Ascending aorta (tissue), 2 donors: Measurements from ENCODE around the gene MCFD2. TPM values are rescaled to one million over a fixed set of nuclear protein-coding genes. Genes with fewer than 3 reads are reported as not detected.

Experiments
- DNase-seq, 2 donors: peaks; one replicate each; pipeline ENCODE4 v3.0.0-alpha.2; 2019; ENCODE audit warnings: low spot score in 2 of 2
- H3K27ac ChIP-seq, 2 donors: fragments of 200-600 bp; sonication (generic); one replicate each; pipeline ENCODE4 v1.5.1; 2016 to 2017; ENCODE audit warnings: mild to moderate bottlenecking in 1 of 2
- H3K27me3 ChIP-seq: fragments of 200-600 bp; sonication (generic); one replicate; pipeline ENCODE4 v1.5.1; 2017
- H3K36me3 ChIP-seq, 2 donors: fragments of 200-600 bp; sonication (generic); one replicate each; pipeline ENCODE4 v1.5.1; 2016
- H3K4me1 ChIP-seq, 2 donors: fragments of 200-600 bp; sonication (generic); one replicate each; pipeline ENCODE4 v1.5.1; 2016 to 2017; ENCODE audit warnings: mild to moderate bottlenecking in 1 of 2
- H3K4me3 ChIP-seq, 2 donors: fragments of 200-600 bp; sonication (generic); one replicate each; pipeline ENCODE4 v1.5.1; 2016 to 2017; ENCODE audit warnings: mild to moderate bottlenecking in 1 of 2
- H3K9me3 ChIP-seq, 2 donors: fragments of 200-600 bp; sonication (generic); one replicate each; pipeline ENCODE4 v1.5.1; 2016
- intact Hi-C: fragments of 100-400 bp; cut with DNase I; formaldehyde crosslinking; loops from one replicate; pipeline ENCODE4 v1.15.1; 2023
- total RNA-seq: library from RNA; depleted of rRNA; stranded (reverse); fragments of >200 nt; gene quantifications from one replicate; pipeline ENCODE4 v1.1.0, GENCODE V29; 2016
- TF ChIP-seq, protein P1 (sequence below), 3 experiments: fragments of 200-600 bp in 2 of 3; fragments of 450-650 bp in 1 of 3; sonication (generic) in 2 of 3; IDR thresholded peaks; one replicate each; pipeline ENCODE4 v1.5.1; 2016 to 2019; ENCODE audit warnings: antibody characterized with exemption in 3 of 3, mild to moderate bottlenecking in 1 of 3, moderate library complexity in 1 of 3

Gene MCFD2
- total RNA-seq, 1 donor from 2014 or later = 171 TPM

DNA sequence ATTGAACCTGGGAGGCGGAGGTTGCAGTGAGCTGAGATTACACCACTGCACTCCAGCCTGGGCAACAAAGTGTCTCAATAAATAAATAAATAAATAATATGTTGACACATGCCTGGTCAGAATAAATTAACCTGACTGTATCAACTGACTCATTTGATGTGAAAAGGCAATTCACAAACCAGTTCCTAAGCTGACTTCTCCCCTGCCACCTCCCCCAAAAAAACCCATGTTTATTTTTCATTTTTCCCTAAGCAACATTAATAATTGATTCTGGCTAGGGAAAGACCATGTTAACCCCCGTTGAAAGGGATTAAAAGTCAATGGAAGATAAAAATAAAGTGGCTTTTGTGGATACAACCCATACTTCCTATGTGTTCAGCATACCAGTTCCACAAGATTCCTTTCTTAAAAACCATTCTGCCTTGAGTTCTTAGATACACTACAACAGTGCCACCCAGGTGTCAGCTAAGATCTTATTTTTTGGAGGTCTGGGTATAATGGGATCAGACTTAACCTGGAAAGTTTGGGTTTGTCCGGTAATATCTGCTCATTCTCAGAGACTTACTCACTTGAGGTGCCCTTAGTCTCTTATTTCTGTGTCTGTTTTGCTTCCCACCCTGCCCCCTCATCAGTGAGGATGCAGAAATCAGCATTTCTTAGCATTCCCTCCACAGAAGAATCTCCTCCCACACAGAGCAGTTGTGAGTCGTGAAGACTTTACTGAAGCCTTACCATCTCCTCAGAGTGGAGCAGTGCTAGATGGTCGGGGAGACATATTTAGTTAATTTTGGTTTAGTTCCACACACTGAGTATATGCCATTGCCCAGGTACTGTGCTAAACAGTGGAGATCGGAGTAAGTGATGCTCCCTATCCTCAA, 10.1 kb upstream of the MCFD2 start:
- no peak overlapping the region for H3K4me3 ChIP-seq
- H3K27ac ChIP-seq = no peak overlapping the region
- no peaks in the 10 kb centered on the region for H3K36me3 ChIP-seq
- no peaks in the 10 kb centered on the region for H3K27me3 ChIP-seq
- H3K4me1 ChIP-seq = no peaks in the 10 kb centered on the region
- TF ChIP-seq, protein P1, sequence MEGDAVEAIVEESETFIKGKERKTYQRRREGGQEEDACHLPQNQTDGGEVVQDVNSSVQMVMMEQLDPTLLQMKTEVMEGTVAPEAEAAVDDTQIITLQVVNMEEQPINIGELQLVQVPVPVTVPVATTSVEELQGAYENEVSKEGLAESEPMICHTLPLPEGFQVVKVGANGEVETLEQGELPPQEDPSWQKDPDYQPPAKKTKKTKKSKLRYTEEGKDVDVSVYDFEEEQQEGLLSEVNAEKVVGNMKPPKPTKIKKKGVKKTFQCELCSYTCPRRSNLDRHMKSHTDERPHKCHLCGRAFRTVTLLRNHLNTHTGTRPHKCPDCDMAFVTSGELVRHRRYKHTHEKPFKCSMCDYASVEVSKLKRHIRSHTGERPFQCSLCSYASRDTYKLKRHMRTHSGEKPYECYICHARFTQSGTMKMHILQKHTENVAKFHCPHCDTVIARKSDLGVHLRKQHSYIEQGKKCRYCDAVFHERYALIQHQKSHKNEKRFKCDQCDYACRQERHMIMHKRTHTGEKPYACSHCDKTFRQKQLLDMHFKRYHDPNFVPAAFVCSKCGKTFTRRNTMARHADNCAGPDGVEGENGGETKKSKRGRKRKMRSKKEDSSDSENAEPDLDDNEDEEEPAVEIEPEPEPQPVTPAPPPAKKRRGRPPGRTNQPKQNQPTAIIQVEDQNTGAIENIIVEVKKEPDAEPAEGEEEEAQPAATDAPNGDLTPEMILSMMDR (IDR thresholded peaks at IDR 0.05) = no peak
- H3K9me3 ChIP-seq = peaks cover 0 to 7% of the 10 kb centered on the region in 2 donors
- no peak for DNase-seq
- intact Hi-C loops = no loop called here

DNA sequence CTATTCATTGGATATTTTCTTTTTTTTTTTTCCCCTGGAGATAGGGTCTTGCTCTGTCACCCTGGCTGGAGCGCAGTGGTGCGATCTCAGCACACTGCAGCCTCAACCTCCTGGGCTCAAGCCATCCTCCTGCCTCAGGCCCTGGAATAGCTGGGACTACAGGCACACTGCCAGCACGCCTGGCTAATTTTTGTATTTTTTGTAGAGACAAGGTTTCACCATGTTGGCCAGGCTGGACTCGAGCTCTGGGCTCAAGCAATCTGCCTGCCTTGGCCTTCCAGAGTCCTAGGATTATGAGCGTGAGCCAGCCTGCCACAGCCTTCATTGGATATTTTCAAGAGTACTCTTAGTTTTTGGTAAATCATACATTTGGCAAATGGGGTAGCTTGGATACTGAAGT, 9.0 kb upstream of the MCFD2 start:
- peak in 1 of 2 donors; percentile 62 for DNase-seq
- H3K4me1 ChIP-seq = no peaks in the 10 kb centered on the region
- intact Hi-C loops = no loop called here

DNA sequence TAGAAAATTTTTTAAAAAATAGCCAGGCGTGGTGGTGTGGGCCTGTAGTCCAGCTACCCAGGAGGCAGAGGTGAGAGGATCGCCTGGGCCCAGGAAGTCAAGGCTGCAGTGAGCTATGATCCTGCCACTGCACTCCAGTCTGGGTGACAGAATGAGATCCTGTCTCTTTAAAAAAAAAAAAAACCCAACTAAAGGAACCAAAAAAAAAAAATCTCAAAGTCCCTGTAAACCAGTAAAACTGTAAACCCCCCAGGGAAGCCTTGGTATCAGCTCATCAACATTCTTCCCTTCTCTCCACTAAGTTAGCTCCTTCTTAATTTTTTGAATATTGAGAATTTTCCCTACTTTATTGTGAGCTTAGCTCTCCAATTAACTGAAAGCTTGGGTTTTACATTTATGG, 8.4 kb upstream of the MCFD2 start:
- intact Hi-C loops = no loop called here
- H3K4me1 ChIP-seq = no peaks in the 10 kb centered on the region
- H3K36me3 ChIP-seq = no peaks in the 10 kb centered on the region
- no peak for DNase-seq
- H3K4me3 ChIP-seq = no peak overlapping the region
- H3K27ac ChIP-seq = no peak overlapping the region
- TF ChIP-seq, protein P1 (IDR thresholded peaks at IDR 0.05) = no peak
- H3K27me3 ChIP-seq = no peaks in the 10 kb centered on the region
- peaks cover 0 to 7% of the 10 kb centered on the region in 2 donors for H3K9me3 ChIP-seq

More for the DNA sequence above, 9.0 kb upstream of the MCFD2 start:
- no peak overlapping the region for H3K4me3 ChIP-seq
- H3K27me3 ChIP-seq = no peaks in the 10 kb centered on the region
- TF ChIP-seq, protein P1 (IDR thresholded peaks at IDR 0.05) = no peak
- peaks cover 0 to 7% of the 10 kb centered on the region in 2 donors for H3K9me3 ChIP-seq
- no peak overlapping the region for H3K27ac ChIP-seq
- H3K36me3 ChIP-seq = no peaks in the 10 kb centered on the region

DNA sequence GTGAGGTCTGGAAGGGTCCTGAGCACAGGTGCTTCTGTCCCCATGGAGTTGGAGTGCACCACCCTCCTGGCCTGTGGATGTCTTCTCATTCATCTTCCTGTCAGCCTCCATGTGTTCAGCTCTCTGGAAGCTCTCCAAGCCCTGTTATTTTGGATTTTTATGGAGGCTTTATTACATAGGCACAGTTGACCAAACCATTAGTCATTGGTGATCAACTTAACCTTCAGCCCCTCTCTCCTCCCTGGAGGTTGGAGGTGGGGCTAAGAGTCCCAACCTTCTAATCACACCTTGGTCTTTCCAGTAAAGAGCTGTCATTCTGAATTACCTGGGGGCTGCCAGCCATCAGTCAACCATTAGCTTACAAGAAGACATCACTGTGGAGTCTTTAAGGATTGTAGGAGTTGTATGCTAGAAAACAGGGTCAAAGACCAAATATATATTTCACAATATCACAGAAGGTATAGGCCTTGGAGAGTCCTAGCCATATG, 7.5 kb upstream of the MCFD2 start:
- intact Hi-C loops = no loop called here
- Histone ChIP-seq H3K9me3 (peaks cover 0 to 7% of the 10 kb centered on the region in 2 donors), H3K27me3 (no peaks in the 10 kb centered on the region), H3K4me1 (no peaks in the 10 kb centered on the region), H3K4me3 (no peak overlapping the region), H3K36me3 (no peaks in the 10 kb centered on the region), H3K27ac (no peak overlapping the region)
- no peak for DNase-seq
- TF ChIP-seq, protein P1 (IDR thresholded peaks at IDR 0.05) = no peak

DNA sequence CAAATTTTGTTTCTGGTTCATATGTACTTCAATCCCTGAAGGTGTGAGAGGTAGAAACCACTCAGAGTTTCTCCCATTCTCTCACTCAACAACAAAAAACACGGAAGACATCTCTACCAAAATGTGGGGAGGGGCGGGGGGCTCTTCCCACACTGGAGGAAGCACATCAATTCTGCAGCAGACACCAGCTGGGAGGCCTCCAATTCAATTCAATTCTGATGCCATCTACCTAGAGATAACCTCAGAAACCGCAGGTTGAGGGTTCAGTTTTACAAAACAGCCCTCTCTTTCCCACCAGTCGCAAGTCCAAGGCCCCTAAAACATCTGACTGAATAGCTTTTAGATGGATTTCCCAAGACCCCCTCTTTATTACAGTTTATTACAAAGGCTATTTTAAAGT, 7.0 kb upstream of the MCFD2 start:
- intact Hi-C loops = no loop called here
- Histone ChIP-seq H3K4me3 (no peak overlapping the region), H3K4me1 (no peaks in the 10 kb centered on the region), H3K27me3 (no peaks in the 10 kb centered on the region), H3K9me3 (peaks cover 0 to 7% of the 10 kb centered on the region in 2 donors), H3K36me3 (no peaks in the 10 kb centered on the region), H3K27ac (no peak overlapping the region)
- TF ChIP-seq, protein P1 (IDR thresholded peaks at IDR 0.05) = no peak
- DNase-seq = no peak
